Right ventricle myocardium superior (tissue), 1 donor: Measurements from ENCODE around the gene MVB12B. TPM values are rescaled to one million over a fixed set of nuclear protein-coding genes. Genes with fewer than 3 reads are reported as not detected.
"Not testable (repeated sequence)": the region's sequence is repeated elsewhere in the genome, so short reads cannot be mapped to it uniquely, and the experiment has no call there.

Experiments used
- ATAC-seq: fragments of 200-7000 bp; cut with Tn5 transposase; one replicate; pipeline ENCODE4 v1.9.1; 2020; ENCODE audit warnings: mild to moderate bottlenecking; ENCODE audit not compliant: poor library complexity
- DNase-seq: peaks from one replicate; pipeline ENCODE4 v3.0.0-alpha.2; 2020
- intact Hi-C: fragments of 100-400 bp; cut with DNase I; formaldehyde crosslinking; loops from one replicate; pipeline ENCODE4 v1.11.2; 2022
- total RNA-seq: library from RNA; stranded (reverse); fragmentation: NEBNext Ultra II Directional; extraction: Animal tissue kit (Norgen Biotek cat#: 25700); gene quantifications from one replicate; pipeline ENCODE4 v1.2.1, GENCODE V29; 2021
- donor health status: DM: no; HTN: yes; CAD: no; lungs with severe emphysema.

The MVB12B gene
- total RNA-seq, 1 donor from 2014 or later = 11.5 TPM

GRCh38 chr9:126540398-126540797 lies 213.8 kb downstream of the MVB12B start:
- peak; percentile 11 for DNase-seq
- intact Hi-C loops, ATAC-seq: not testable (repeated sequence)

- DNase-seq = no peak
- no peak for ATAC-seq
- intact Hi-C loops = no loop called here
These were observed 216.9 kb downstream of the MVB12B start for GRCh38 chr9:126543490-126543889.

DNA sequence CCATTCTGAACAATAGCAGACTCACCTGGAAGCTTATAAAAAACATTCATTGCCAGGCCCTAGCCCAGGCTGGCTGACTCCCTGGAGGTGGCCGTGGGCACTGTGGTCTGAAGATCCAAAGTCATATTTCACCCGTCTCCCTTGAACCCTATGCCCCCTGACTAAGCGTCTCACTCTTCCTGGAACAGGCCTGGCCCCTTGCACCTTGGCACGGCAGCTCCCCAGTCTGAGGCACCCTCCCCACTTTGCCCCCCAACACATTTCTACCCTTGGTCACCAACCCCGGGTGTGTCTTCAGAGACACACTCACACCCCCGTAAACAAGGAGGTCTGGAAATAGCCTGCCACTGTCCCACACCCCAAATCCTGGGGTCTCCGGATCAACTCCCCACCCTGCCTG lies 218.5 kb downstream of the MVB12B start:
- intact Hi-C loops = no loop called here
- DNase-seq = no peak
- no peak for ATAC-seq

DNA sequence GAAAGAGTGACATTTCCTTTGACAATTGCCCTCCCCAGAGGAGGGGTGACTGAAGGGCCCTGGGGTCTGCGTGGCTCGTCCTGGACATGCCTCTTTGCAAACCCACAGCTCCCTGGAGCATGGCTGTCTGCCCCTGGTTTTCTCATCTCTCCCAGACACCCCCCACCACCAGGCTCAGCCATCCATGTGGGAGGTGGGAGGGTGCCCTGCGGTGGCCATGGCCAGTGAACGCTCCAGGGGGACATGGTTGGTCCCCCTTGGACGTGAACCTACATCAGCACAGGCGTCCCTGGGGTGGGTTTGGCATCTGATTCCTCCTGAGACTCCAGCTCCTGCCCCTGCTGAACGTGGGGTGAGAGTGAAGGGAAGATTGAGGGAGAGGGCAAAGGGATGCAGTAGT lies 219.4 kb downstream of the MVB12B start:
- intact Hi-C loops = no loop called here
- no peak for DNase-seq
- no peak for ATAC-seq

- ATAC-seq (no peak), DNase-seq (no peak)
- intact Hi-C loops = no loop called here
These were observed 221.7 kb downstream of the MVB12B start for GRCh38 chr9:126548312-126548711.

DNA sequence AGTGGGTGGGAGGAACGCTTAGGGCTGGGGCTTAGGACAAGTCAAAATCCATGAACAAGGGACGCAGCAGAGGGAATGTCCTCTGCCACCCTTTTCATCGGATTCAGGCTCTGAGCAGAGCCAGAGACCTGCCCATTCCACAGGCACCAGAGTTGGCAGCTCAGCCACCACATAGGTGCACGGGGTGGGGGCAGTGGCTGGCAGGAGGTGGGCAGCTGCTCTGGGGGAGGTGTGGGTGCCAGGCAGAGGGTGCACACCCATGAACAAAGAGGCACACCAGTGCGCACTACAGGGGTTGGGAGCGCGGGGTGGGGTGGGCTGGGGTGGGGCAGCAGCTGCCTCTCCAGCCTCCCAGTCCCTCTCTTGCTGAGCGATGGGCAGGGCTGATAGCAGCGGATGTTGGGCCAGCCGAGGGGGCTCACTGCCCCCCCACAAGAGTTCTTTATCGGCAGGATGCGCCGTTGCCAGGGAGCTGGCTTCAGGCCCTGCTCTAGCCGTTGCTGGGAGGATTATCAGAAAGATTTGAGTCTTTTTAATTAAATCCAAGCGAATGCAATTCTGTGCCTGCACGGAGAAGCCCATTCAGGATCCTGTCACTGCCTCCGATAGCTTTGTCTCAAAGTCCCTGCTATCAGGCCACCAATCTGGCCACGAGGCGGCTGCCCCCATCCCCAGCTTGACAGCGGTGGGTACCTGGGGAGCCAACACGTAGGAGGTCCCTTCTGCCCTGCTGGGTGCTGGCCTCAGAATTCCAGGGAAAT lies 222.8 kb downstream of the MVB12B start:
- ATAC-seq = no peak
- intact Hi-C loops = no loop called here
- DNase-seq = no peak

DNA sequence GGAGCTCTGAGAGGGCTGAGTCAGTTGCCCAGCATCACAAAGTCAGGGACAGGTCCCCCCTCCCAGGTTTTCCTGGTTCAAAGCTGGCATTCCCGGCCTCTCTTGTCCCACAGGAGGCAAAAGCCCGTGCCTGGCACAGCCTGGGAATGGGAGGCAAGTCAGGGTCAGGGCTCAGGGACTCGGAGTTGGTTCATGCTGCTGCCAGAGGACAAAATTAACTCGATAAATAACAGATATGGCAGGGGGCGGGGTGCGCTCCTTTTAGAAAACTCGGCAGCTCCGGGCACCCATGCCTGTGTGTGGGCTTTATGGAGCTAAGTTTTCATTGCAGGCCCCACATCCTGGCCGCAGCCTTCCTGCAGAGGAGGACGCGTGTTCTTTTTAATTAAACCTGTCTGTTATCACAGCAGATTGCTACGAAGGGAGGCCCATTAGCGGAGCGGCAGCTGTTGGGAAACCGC lies 224.3 kb downstream of the MVB12B start:
- intact Hi-C loops = no loop called here
- ATAC-seq = peak; percentile 82
- DNase-seq = peak; percentile 57

DNA sequence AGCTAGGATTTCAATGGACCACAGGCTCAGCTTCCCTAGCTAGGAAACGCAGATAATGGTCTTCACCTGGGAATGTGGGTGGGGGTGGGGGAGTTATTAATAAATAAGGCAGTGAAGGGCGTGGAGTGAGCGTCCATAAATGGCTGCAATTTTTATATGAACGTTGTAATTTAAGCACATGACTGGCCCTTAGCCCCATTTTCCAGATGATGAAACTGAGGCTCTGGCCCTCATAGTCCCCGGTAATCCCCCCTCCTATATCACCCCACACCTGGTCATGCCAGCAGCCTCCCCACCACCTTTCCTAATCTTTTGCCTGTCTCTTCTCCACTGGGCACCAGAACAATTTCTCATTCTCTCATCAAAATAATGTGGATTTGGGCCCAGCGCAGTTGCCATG lies 225.2 kb downstream of the MVB12B start:
- intact Hi-C loops = no loop called here
- DNase-seq (no peak), ATAC-seq (no peak)

GRCh38 chr9:126554292-126554691 lies 227.7 kb downstream of the MVB12B start:
- DNase-seq = no peak
- intact Hi-C loops = no loop called here
- ATAC-seq = no peak

- ATAC-seq, intact Hi-C loops: not testable (repeated sequence)
These were observed 228.8 kb downstream of the MVB12B start for GRCh38 chr9:126555421-126555820.

More at GRCh38 chr9:126555421-126555820, 228.8 kb downstream of the MVB12B start:
- not testable (repeated sequence) for DNase-seq
